G401.6 (cell line): ENCODE measurements around the gene HSBP1L1.
"Not testable (repeated sequence)": the region's sequence is repeated elsewhere in the genome, so short reads cannot be mapped to it uniquely, and the experiment has no call there.

Source experiments
- FAIRE-seq: peaks from 2 replicates; lab custom pipeline; 2012; peaks lifted over from hg19 to GRCh38; lab: Jason Lieb, UNC

Gene HSBP1L1

GRCh38 chr18:79945118-79946042 is 19.1 kb upstream of the HSBP1L1 start:
- no peak for FAIRE-seq

DNA sequence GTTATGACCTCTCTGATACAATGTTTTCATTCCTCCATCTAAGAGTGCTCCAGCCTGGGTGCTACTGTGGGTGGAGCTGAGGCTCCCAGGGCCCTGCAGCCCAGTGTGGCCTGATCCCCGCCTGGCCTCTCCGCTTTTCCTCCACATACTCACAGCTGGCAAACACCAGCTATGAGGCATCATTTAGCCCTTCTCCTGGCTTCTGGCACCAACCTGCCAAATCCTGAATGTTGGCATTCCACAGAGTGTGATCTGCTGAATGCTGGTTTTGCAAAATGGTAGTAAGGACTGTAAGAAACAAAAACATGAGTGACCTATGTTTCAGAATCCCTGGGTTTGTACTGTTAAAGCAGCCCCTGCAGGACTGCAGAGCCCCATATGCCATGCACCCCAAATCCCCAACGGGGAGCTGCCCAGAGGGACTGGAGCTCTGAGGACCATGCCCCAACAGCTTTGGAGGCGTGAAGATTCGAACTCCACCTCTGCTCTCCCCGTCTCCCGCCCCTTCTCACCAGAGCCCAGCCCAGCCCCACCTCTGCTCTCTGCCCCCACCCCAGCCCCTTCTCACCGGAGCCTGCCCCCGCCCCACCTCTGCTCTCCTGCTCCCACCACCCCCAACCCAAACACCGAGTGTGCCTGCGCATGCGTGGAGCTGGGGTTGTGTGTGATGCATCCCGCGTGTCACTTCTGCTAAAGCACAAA is 17.2 kb upstream of the HSBP1L1 start:
- no peak for FAIRE-seq

- no peak for FAIRE-seq
These were observed 16.4 kb upstream of the HSBP1L1 start for GRCh38 chr18:79947881-79948610.

DNA sequence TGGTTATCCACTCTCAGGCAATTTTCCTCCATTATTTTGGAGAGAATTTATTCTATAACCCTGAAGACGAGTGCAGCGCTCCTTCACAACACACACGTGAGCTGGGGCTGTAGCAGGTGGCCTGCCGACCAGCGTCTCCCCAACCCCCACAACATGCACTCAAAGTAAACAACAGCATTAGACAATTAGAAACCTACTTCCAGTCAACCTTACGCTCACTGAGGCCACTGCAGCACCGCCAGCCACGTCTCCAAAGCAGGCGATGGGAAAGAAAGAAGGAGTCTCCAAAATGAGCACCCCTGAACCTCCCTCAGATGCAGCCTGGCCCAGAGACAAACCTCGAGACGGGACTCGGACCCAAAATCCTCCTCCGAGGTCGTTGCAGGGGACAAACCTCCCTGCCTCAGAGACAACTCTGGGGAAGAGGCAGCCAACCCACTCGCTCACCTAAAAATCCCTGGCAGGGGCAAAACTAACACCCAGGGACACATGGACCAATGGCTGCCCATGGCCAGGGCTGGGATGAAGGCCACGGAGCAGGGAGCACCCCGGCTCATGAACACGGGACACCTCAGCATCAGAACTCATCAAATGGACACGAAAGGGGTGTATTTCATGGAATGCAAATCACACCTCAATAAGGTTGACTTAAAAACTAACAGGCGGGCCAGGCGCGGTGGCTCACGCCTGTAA is 15.6 kb upstream of the HSBP1L1 start:
- FAIRE-seq, result no peak

DNA sequence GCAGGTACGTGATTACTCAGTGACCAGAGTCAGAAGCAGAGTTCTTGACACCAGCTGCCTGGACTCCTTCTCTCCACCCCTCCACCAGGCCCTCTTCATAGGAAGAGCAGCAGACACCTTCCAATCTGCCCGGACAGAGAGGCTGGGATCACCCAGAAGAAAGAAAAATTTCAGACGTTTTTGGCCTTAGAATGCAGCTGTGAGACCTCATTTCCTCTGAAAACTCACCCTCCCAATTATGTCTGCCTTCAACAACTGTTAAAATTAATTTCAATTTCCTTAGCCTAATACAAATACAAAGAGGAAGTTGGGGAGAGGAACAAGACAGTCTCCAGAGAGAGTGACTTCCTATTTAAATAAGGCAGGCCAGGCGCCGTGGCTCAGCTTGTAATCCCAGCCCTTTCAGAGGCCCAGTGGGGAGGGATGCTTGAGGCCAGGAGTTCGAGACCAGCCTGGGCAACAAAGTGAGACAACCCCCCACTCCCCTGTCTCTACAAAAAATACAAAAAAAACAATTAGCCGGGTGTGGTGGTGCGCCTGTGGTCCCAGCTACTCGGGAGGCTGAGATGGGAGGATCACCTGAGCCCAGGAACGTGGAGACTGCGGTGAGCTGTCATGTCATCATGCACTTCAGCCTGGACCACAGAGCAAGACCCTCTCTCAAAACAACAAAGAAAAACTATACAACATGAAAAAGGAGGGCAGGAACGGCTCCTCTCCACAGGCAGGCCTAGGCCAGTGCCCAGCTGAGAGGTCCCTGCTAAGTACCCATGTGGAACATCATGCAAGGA is 14.6 kb upstream of the HSBP1L1 start:
- FAIRE-seq, result no peak

- no peak for FAIRE-seq
These were observed 13.7 kb upstream of the HSBP1L1 start for GRCh38 chr18:79950515-79951341.

- no peak for FAIRE-seq
These were observed 12.6 kb upstream of the HSBP1L1 start, which contains the start of gene SLC66A2 for GRCh38 chr18:79951545-79952455. Gene SLC66A2, minus strand, starts transcription at chr18:79951653. Its CDS starts 727 bp downstream, at chr18:79950926.

- no peak for FAIRE-seq
These were observed 11.9 kb upstream of the HSBP1L1 start for GRCh38 chr18:79952456-79952995.

DNA sequence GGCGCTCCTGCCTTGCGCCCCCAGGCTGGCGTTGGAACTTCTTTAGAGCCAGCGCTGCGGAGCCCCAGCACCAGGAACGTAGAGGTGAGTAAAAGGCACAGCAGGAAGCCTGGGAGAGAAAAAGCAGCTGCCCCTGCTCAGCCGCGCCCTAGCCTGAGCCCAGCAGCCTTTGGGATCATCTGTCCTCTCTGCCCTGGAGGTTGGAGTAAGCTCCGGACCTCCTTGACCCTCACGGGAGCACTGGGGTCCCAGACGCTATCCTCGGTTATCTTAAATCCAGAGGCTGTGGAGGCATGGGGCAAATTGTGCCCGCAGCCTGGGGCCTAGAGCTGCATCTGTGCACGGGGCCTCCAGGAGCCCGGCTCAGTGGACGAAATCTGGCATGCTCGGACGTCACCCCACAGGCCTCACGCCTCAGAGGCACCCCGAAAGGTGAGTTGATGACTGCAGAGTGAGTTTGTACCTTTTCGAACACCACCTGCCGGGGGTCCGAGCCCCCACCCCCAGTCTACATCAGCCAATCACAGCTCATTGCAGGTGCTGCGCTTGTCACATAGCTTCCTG is 11.4 kb upstream of the HSBP1L1 start:
- no peak for FAIRE-seq

- peak; percentile 6 for FAIRE-seq
These were observed 10.3 kb upstream of the HSBP1L1 start for GRCh38 chr18:79953971-79954651.

DNA sequence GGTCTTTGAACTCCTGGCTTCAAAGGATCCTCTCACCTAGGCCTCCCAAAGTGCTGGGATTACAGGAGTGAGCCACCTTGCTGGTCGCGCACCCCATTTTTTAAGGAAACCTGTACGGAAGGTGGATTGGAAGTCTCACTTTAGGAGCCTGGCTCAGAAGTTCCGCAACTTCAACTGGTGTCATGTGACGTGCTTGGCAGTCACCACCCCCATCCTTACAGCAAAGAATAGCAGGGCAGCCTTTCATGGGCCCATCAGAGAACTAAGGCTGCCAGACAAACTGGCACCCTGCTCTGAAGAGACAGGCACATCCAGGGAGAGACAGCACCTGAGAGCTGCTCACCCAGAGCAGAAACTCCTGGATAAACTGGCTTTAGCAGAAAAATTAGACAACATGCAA is 9.7 kb upstream of the HSBP1L1 start:
- no peak for FAIRE-seq

DNA sequence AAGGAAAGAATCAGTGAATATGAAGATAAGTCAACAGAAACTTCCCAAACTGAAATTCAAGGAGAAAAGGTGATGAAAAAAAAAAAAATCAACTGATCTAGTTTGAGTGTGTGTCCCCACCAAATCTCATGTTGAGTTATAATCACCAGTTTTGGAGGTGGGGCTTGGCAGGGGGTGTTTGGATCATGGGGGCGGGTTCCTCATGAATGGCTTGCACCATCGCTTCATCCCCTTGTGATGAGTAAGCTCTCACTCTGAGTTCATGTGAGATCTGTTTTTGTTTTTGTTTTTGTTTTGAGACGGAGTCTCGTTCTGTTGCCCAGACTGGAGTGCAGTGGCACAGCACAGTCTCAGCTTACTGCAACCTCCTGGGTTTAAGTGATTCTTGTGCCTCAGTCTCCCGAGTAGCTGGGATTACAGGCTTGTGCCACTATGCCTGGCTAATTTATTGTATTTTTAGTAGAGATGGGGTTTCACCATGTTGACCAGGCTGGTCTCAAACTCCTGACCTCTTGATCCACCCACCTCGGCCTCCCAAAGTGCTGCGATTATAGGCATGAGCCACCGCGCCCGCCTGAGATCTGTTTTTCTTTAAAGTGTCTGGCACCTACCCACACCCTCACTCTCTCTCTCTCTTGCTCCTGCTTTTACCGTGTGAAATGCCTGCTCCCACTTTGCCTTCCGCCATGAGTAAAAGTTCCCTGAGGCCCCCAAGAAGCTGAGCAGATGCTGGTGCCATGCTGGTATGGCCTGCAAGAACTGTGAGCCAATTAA is 9.0 kb upstream of the HSBP1L1 start:
- no peak for FAIRE-seq

- no peak for FAIRE-seq
These were observed 8.2 kb upstream of the HSBP1L1 start for GRCh38 chr18:79956276-79956675.

- no peak for FAIRE-seq
These were observed 5.5 kb upstream of the HSBP1L1 start for GRCh38 chr18:79958981-79959380.

- not testable (repeated sequence) for FAIRE-seq
These were observed 4.2 kb upstream of the HSBP1L1 start for GRCh38 chr18:79960161-79960801.

- FAIRE-seq, result no peak
These were observed 3.4 kb upstream of the HSBP1L1 start for GRCh38 chr18:79960921-79961526.
